Testis (tissue), 3 donors: ENCODE results near the gene TRIM43B. TPM values are rescaled to one million over a fixed set of nuclear protein-coding genes. Genes with fewer than 3 reads are reported as not detected.
"Not testable (repeated sequence)": the region's sequence is repeated elsewhere in the genome, so short reads cannot be mapped to it uniquely, and the experiment has no call there.

Experiments used
- DNase-seq: peaks from one replicate; pipeline ENCODE4 v3.0.0-alpha.2; 2019
- H3K27ac ChIP-seq, 2 donors: fragments of 200-600 bp; sonication (generic); one replicate each; pipeline ENCODE4 v1.5.1; 2019
- H3K27me3 ChIP-seq: fragments of 200-600 bp; sonication (generic); one replicate; pipeline ENCODE4 v1.5.1; 2019
- H3K36me3 ChIP-seq: fragments of 200-600 bp; sonication (generic); one replicate; pipeline ENCODE4 v1.5.1; 2017; ENCODE audit warnings: low read depth; ENCODE audit errors: missing control alignments
- H3K4me1 ChIP-seq: fragments of 200-600 bp; sonication (generic); one replicate; pipeline ENCODE4 v1.5.1; 2019
- H3K4me3 ChIP-seq, 2 donors: fragments of 200-600 bp; sonication (generic); one replicate each; pipeline ENCODE4 v1.5.1; 2017 to 2019
- H3K9me3 ChIP-seq: fragments of 200-600 bp; sonication (generic); one replicate; pipeline ENCODE4 v1.5.1; 2017
- CTCF ChIP-seq, 3 experiments: fragments of 450-650 bp in 2 of 3; fragments of 200-600 bp in 1 of 3; sonication (generic) in 1 of 3; IDR thresholded peaks; one replicate each; pipeline ENCODE4 v1.5.1; 2016 to 2019; ENCODE audit warnings: antibody characterized with exemption in 3 of 3, mild to moderate bottlenecking in 2 of 3, moderate library complexity in 1 of 3
- POLR2A ChIP-seq: fragments of 450-650 bp; IDR thresholded peaks from one replicate; pipeline ENCODE4 v1.6.1; 2017; ENCODE audit warnings: antibody characterized with exemption, mild to moderate bottlenecking, moderate library complexity
- WGBS, 2 donors: methylation state at CpG; one replicate each; pipeline ENCODE4 v1.1.5; 2018; 5-methylcytosine and 5-hydroxymethylcytosine counted together
- intact Hi-C: fragments of 100-400 bp; cut with DNase I; formaldehyde crosslinking; loops from one replicate; pipeline ENCODE4 v1.15.1; 2023; ENCODE audit warnings: low total_unique reads
- polyA plus RNA-seq: library from polyadenylated mRNA; stranded (reverse); fragments of 350-450 nt; fragmentation: Illumina TruSeq; extraction: RNeasy Lipid Tissue Mini Kit (QIAGEN cat#74804); gene quantifications from one replicate; pipeline ENCODE4 v1.2.3, GENCODE V29; 2014; ENCODE audit warnings: low read depth, low replicate concordance; ENCODE audit not compliant: insufficient read depth
- total RNA-seq, 2 donors: library from RNA; depleted of rRNA; stranded (reverse); fragments of >200 nt; gene quantifications; one replicate each; pipeline ENCODE4 v1.2.3, GENCODE V29; 2016

Gene TRIM43B
- total and polyA plus RNA-seq, 3 donors from 2014 or later, result 0.76 to 1.1 TPM; not detected in 1

- Histone ChIP-seq H3K4me1 (no peaks in the 10 kb centered on the region), H3K4me3 (no peak overlapping the region), H3K27me3 (no peaks in the 10 kb centered on the region), H3K9me3 (no peaks in the 10 kb centered on the region), H3K27ac (no peak overlapping the region), H3K36me3 (no peaks in the 10 kb centered on the region)
- TF ChIP-seq CTCF (IDR thresholded peaks at IDR 0.05), result no peak
- no peak for TF ChIP-seq POLR2A
- intact Hi-C loops, result no loop called here
- WGBS, 2 donors, result 65 to 74% methylated on average over 2 of the region's 2 CpGs
- DNase-seq, result no peak
These were observed 39.6 kb upstream of the TRIM43B start for GRCh38 chr2:95524195-95524594.

GRCh38 chr2:95514718-95515117, 30.2 kb upstream of the TRIM43B start:
- intact Hi-C loops, result no loop called here
- TF ChIP-seq POLR2A, result no peak
- H3K36me3 ChIP-seq, result no peaks in the 10 kb centered on the region
- 78 to 86% methylated on average over 6 of the region's 6 CpGs for whole genome bisulfite sequencing, 2 donors
- DNase-seq, result no peak
- no peaks in the 10 kb centered on the region for H3K27me3 ChIP-seq
- no peak overlapping the region for H3K4me3 ChIP-seq
- H3K9me3 ChIP-seq, result no peaks in the 10 kb centered on the region
- H3K4me1 ChIP-seq, result no peaks in the 10 kb centered on the region
- H3K27ac ChIP-seq, result no peak overlapping the region

GRCh38 chr2:95514226-95514625, 29.7 kb upstream of the TRIM43B start:
- intact Hi-C loops, DNase-seq, H3K4me3 ChIP-seq, H3K27me3 ChIP-seq, H3K27ac ChIP-seq, H3K36me3 ChIP-seq, H3K9me3 ChIP-seq, H3K4me1 ChIP-seq: not testable (repeated sequence)
- 87 to 90% methylated on average over 8 of the region's 8 CpGs for WGBS, 2 donors

- no peak for DNase-seq
- H3K4me3 ChIP-seq, result no peak overlapping the region
- TF ChIP-seq POLR2A (no peak), CTCF (IDR thresholded peaks at IDR 0.05) (no peak)
- no peaks in the 10 kb centered on the region for H3K27me3 ChIP-seq
- no peaks in the 10 kb centered on the region for H3K4me1 ChIP-seq
- intact Hi-C loops, result no loop called here
- no peaks in the 10 kb centered on the region for H3K9me3 ChIP-seq
- 91 to 92% methylated on average over 2 of the region's 2 CpGs for WGBS, 2 donors
- no peak overlapping the region for H3K27ac ChIP-seq
- no peaks in the 10 kb centered on the region for H3K36me3 ChIP-seq
These were observed 24.9 kb upstream of the TRIM43B start for GRCh38 chr2:95509408-95509807.

GRCh38 chr2:95505222-95505621, 20.7 kb upstream of the TRIM43B start:
- no peaks in the 10 kb centered on the region for H3K36me3 ChIP-seq

More at GRCh38 chr2:95505222-95505621, 20.7 kb upstream of the TRIM43B start:
- TF ChIP-seq POLR2A (no peak), CTCF (IDR thresholded peaks at IDR 0.05) (no peak)
- Histone ChIP-seq H3K4me3 (no peak overlapping the region), H3K27ac (no peak overlapping the region), H3K4me1 (no peaks in the 10 kb centered on the region), H3K9me3 (no peaks in the 10 kb centered on the region), H3K27me3 (no peaks in the 10 kb centered on the region)
- intact Hi-C loops, result no loop called here
- 90 to 92% methylated on average over 4 of the region's 4 CpGs for WGBS, 2 donors
- DNase-seq, result no peak
